NCI-H146 (cell line): ENCODE measurements around the gene MRGPRG.

Experiments used
- DNase-seq: peaks from one replicate; lab custom pipeline; 2025; lab: John Stamatoyannopoulos, UW

Gene MRGPRG

GRCh38 chr11:3225826-3226750, 7.5 kb upstream of the MRGPRG start:
- DNase-seq: no peak

- no peak for DNase-seq
Measured at GRCh38 chr11:3225159-3225758, 6.6 kb upstream of the MRGPRG start.

- no peak for DNase-seq
Measured at GRCh38 chr11:3224401-3225057, 5.9 kb upstream of the MRGPRG start.

DNA sequence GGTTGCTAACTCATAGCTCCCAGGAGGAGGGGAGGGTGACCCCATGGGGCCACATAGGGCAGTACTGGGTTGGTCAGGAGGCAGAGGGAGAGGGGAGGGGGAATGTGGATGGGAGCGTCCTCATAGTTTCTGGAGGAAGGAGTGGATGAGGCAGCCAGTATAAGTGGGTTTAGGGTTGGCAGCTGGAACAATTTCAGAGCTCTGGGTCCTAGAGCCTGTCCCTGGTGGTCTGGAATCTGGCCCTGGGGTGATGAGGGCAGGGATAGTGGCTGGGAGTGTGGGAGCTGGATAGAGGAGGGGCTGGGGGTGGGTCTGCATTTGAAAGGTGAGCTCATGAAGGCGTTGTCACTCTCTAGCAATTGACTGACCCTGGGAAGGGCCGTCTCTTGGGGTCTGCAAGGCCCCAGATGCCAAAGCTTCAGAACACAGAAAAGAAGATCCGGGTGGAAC, 5.3 kb upstream of the MRGPRG start:
- DNase-seq: no peak

DNA sequence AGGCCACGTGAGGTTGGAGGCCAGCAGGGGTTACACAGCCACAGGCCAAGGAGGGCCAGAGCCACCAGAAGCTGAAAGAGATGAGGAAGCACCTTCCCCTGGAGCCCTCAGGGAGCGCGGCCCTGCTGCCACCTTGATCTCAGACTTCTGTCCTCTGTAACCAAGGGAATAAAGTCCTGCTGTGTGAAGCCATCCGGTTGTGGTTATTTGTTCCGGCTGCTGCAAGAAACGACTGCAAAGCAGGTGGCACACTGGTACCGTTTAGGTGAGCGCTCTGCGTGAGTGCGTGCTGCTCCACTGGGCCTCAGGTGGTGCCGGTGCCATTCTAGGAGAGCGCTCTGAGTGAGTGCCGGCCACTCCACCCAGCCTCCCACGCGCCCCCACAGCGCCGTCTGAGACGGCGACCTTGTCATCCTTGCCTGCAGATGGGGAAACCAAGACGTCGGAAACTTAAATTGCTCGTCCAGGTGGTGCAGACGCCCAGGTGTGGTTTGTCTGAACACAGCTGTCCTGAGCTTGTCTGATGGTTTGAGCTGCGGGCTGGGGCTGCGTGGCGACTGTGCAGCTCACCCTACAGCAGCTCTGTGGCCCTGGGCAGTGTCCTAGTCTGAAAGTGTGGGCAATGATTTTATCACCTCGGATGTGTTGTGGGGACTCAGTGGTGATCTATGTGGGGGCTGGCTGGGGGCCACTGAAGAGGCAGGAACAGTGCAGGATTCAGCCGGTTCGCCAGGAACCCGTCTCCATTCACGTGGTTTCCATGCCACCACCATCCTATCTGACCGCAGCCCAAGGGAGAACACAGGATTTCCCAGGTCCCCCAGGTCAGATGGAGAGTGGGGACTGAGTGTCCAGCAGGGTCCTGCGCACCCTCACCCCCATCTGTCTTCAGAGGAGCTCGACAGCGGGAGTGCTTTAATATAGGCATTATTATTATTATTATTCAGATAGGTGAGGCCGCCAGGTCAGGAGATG, 4.6 kb upstream of the MRGPRG start:
- DNase-seq: peak; percentile 40

DNA sequence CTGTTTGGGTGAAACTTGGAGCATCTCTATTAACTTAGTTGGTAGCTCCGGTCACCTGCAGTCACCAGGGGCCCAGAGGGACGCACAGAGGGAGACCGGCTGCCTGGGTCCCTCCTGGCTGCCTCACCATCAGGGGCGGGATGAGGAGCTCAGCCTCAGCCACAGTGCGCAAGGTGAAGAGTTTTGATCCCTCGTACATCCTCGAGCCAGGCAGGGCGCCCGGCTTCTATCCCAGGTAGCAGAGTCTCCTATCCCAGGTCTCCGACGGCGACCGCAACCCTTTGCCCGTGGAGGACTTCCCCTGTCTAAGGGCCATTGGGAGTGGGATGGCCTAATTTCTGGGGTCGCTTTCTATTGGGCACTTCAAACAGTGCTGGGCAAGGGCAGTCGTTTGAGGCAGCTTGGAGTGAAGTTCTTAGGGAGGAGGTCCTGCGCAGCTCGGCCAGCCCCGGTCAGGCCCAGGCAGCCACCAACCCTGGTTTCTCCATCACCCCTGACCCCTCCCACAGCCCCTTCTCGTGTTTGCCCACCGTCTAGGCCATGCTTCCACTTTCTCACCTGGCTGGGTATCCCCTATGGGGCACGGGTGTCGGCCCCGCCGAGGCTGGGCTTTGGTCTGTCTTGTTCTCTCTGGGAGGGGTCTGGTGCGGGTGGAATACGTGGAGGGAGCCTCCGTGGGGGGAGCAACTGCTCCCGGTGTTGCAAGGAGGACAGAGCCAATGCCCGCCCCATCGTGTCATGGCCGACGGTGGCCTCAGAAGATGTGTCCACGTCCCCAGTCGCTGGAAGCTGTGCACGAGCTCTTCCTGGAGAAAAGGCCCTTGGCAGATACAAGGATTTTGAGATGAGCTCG, 3.6 kb upstream of the MRGPRG start:
- no peak for DNase-seq

DNA sequence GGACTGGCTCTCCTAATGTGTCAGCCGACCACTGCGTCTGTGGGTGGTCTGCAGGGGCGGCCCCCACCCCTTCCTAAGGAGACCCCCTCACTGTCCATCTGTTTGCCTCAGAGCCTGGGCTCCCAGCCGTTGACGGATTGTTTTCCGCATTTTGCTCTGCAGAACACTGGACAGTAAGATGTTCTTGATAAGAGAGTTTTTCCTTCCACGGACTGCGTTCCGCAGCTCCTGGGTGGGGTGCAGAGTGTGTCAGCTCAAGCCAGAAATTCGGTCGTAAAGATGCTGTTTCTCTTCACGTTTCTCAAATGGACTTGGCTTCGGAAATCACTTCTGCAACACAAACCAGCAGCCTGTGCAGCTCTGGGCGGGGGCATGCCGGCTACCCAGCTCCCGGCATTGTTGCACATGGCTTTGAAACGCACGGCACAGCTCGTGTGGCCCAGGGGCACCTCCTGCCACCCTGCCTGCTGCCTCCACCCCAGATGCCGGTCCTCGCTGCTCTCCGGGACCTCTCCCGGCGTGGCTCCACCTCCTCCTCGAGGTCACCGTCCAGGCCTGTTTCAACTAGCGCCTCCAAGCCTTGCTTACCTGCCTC, 2.9 kb upstream of the MRGPRG start:
- no peak for DNase-seq

GRCh38 chr11:3220521-3221407, 2.2 kb upstream of the MRGPRG start:
- DNase-seq: no peak

- no peak for DNase-seq
Measured at GRCh38 chr11:3220101-3220500, 1.5 kb upstream of the MRGPRG start.

GRCh38 chr11:3219281-3219892, 774 bp upstream of the MRGPRG start:
- DNase-seq: no peak

- no peak for DNase-seq
Measured at GRCh38 chr11:3217818-3218482, 663 bp downstream of the MRGPRG start.

- DNase-seq: no peak
Measured at GRCh38 chr11:3216027-3216525, 2.5 kb downstream of the MRGPRG start.

DNA sequence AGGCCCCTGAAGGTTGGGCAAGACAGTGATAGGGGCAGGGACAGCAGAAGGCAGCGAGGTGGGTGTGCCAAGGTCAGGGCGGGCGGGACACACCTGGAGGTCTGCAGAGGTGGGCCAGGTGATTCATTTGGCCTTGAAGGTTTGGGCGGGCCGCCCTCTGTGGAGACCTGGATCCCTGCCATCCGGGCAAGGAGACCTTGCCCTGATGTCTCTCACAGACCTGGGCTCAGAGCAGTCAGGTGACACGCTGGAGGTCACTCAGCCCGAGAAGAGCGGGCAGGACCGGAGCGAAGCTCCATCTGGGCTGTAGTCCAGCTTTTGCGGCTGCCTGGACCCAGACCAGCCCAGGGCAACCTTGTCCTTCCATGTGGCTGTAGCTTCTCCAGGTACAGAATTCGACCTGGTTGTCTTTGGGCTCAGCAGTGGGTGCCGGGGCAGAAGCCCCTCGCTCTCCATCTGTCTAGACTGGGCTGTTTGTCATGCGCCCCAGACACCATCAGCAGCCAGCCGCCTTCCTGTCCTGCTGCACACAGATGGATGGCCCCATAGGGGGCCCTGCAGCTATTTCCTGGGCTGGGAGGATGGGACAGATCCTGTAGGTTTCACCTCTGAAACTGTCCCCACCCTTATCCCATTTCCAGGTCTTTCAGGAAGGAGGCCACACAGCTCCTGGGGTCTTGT, 3.1 kb downstream of the MRGPRG start:
- no peak for DNase-seq

- no peak for DNase-seq
Measured at GRCh38 chr11:3214420-3214699, 4.3 kb downstream of the MRGPRG start.

GRCh38 chr11:3213659-3214419, 4.8 kb downstream of the MRGPRG start:
- no peak for DNase-seq

DNA sequence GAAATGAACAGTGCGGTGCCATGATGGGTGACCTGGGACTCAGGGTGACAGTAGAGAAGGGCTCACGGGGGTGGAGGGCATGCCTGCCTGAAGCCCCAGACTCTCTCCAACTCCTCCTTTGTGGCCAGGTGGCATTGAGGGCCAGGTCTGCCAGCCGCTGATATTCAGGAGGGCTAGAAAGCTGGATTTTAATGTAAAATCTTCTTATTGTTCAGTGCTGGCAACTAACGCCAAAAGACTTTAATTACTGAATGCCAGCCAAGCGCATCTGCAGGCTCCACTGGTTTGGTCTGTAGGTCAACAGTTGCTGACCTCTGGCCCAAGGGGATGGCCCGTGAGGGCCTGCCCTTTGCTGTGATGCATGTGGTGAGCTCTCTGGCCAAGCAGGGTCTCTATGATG, 10.3 kb downstream of the MRGPRG start:
- DNase-seq: no peak
